NCI-H2029 (cell line): ENCODE results near the gene NELL1.

Experiments
- DNase-seq: peaks from one replicate; lab custom pipeline; 2025; lab: John Stamatoyannopoulos, UW

NELL1 gene

DNA sequence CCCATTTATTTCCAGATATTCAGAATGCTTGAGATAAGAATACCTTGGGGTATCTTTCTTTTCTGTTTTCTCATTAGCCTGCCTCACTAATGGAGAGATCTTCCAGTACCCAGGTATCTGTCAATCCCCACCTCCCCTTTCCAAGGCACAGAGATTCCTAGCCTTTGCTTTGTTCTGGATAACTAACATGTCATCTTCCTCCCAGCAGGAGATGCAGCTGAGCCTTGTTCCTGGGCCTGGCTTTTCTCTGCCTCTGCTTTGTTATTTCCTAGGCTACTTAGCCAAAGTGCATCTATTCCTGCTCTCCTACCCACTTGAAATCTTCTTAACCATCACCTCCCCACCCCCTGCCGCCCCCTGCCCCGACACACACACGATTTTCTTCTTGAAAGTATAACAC lies 297.1 kb downstream of the NELL1 start:
- DNase-seq: no peak

DNA sequence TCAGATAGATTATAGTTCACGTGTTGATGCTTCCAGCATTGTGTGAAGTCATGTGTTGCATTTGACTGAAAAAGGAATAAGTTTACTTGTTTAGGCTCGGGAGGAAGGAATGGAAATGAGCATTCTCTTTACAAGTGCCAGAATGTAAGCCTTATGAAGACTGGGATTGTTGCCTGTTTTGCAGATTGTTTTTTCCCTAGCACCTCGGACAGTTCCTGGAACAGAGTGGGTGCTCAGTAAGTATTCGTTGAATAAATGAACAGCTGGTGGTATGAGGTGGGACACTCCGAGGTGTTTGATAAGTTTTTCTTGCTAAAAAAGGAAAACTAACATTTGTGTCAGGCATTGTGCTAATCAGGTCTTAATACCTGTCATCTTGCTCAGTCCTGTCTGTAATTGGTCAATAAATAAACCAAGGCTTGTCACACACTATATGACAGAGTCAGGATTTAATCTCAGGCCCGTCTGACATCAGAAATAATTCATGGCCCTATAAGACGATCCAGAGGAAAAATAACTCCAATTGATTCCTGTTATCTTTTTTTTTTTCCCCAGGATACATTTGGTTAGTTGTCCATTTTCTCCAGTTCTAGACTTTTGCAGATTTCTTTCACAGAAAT lies 304.7 kb downstream of the NELL1 start:
- DNase-seq: no peak

DNA sequence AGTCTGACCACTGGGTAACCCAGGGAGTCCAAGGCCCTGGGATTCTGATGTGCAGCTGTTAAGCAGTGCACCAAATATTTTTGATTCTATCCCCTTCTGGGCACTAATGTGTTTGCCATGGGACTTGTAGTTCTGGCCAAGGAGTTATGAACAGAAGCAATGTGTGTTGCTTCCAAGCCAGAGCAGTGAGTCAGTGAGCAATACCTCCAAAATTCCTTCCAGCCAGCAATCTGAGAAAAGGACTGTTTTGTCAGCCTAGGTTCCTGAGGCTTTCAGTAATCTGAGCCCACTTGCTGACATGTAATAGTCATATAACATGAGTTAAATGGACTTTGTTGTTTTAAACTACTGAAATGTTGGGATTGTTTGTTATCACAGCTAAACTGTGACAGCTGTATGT lies 311.4 kb downstream of the NELL1 start:
- DNase-seq: no peak

DNA sequence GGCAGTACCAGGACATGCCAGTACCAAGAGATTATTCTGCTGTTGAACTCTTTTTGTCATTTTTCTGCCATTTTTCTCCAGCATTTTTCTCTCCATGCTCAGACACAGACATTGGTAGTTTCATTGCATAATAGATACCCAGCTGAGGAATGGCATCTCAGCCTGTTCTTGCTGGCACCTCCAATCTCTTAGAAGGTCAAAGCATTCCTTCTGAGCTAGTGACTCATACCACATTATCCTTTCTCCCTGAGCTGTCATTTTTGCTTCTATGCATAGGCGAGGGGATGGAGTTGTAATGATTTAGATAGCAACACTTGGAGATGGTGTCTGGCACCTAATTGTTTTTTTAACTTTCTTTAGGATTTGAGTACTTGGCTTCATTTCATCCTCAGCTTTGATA lies 321.1 kb downstream of the NELL1 start:
- DNase-seq: no peak

DNA sequence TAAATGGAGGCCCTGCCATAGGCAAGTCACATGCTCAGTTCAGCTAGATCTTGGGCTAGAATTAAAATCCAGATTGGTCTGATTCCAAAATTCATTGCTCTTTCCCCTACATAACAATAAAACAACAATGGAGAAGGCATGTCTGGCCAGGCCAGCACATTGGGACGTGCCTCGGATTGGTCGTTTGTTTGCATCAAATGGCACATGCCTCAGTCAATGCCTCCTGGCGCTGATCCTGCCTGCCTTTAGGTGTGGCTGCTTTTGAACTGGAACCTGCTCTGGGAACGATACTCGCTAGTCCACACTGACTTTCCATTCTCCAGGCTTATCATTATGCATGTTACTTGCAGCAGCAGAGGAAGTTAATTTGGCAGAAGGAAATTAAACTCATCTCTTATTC lies 322.1 kb downstream of the NELL1 start:
- no peak for DNase-seq

DNA sequence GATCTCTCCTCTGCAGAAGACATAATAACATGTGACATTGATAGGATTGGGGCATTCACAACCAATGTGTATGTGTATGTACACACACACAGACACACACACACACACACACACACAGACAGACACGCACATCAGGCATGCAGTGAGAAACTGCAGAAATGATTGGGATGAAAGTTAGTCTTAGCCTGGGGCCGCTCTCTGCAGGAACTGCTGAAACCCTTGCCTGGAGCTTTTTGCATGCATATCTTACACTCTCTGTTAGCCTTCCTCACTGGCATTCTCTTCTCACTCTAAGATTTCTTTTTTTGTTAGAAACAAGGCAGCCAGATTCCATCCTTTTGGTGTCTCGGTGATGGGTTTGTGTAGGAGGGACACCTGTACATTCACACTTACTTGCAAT lies 337.9 kb downstream of the NELL1 start:
- no peak for DNase-seq

DNA sequence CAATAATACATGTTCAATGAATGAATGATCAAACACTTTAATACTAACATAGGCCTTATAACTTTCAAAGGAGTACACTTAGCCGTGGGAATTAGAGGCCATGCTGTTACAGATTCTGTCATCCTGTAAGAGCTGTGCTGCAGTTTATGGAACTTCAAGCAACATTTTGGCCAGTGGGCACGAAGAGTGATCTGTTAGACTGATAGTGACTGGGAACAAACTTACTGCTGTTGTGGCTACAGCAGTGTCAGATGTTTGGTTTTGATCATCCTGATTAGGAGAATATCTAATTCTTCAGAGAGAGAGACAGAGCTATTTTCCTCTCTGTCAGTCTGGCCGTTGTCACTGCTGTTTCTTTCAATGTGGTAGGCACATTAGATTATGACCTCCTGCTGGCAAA lies 348.9 kb downstream of the NELL1 start:
- DNase-seq: no peak

DNA sequence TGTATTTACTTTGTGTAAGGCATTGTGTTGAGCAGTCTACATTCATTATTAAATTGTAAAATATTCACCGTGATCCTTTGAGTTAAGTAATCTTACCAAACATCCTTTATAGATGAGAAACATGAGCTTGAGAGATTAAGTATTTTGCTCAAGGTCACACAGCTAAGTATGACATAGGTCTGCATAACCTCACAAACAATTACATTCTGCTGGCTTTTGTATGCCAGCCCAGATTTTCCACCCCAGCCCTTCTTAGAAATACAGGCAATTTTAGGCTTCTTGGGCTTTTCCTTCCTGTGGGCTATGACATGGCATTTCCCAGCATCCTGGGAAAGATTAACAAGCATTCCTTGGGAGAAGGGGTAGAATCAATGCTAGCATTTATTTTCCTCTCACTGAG lies 357.3 kb downstream of the NELL1 start:
- DNase-seq: no peak

DNA sequence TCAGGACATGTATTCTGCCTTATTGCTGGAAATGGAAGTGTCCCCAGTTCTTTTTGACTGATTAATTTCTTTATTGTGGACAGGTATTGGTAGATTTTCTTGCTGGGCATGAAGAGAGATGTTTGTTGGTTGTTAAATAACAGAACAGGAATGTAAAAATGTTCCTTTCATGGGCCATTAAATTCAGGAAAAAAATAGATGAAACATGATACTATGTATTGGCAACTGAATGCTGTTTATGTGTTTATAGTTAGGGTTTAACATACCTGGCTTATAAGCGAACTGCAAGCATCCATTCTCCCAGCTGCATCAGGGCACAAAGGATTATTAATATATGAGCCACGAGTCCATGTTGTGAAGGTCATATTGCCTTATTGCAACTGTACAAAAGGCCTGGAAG lies 368.5 kb downstream of the NELL1 start:
- DNase-seq: peak; percentile 30

DNA sequence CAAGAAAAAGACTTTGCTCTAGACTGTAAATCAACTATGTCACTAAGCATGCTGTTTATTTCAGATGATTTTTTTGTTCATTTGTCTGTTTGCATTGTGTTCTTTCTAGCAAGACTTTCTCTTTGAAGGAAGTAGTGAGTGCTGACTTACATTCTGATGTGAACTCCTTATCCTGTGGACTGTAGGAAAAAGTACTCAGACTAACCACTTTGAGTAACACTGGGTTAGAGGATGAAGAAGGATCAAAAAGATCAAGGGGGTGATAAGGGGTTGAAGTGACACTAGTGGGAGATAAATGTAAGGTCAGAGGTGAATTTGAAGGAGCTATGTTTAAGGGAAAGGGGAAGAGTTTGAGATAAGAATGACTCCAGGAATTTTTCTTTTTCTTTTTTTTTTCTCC lies 369.4 kb downstream of the NELL1 start:
- DNase-seq: no peak

DNA sequence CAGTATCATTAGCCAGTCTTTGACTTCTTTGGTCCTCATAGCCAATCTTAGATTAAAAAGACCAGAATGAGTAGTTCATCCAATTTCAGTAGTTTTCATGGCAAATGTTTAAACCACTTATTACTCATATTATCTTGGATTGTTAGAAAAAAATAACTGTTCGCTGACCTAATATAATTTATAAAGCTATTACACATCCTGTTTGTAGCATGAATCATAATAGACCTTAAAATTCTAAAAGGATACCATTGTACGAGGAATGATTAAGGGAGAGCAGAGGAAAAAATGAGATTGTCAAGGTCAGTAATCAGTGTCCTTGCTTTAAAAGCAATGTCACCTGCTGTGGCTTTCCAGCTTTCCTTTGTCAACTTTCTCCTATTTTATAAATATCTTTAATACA lies 371.2 kb downstream of the NELL1 start:
- no peak for DNase-seq

DNA sequence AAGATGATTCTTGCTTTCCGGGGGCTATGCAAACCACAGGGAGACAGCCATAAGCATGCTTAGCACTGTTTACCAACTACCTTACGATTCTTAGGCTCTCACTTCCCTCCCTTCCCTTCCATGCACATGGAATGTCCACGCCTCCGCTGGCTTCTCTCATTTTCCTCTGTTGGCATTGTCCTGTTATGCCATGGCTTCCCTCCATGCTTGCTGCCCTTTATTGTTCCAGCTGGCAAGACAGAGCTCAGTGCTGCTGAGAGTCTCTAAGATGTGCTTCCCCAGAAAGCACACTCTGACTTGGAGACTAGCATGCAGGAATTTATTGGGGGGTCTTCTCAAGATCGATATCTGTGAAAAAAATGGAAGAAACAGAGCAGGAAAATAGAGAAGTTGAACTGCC lies 379.2 kb downstream of the NELL1 start:
- no peak for DNase-seq

DNA sequence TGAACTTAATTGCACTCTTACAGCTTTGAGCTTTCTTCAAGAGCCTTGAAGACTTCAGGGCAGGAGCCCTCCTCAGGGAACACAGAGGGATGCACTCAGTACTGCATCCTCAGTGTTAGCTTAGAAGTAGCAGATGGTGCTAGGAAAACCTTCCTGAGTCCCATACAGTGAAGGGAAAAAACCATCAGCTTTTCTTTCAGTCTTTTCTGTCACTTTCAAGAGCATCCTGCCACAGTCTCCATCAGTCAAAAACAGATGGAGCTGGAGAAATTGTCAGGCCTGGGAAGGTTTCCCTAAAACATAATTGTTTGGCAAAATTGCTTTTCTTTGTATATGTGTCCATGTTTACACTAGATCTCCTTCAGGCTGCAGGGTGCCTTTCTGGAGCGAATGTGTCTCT lies 384.1 kb downstream of the NELL1 start:
- no peak for DNase-seq

DNA sequence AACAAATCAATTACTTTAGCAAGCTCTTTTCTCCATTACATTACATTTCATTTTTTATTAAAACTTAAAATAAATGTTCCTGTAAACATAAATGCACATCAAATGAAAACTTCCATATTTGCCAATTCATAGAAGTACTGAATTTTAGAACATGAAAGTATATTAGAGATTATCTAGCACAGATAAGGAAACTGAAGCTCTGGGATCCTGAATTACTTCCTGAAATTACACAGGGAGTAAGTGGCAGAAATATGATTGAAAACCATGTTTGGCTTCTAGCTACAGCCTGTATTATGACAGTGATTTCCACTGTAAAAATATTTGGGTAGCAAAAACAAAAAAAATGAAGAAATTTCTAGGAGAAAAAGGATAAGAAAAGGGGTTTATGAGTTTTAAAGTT lies 387.3 kb downstream of the NELL1 start:
- DNase-seq: no peak

DNA sequence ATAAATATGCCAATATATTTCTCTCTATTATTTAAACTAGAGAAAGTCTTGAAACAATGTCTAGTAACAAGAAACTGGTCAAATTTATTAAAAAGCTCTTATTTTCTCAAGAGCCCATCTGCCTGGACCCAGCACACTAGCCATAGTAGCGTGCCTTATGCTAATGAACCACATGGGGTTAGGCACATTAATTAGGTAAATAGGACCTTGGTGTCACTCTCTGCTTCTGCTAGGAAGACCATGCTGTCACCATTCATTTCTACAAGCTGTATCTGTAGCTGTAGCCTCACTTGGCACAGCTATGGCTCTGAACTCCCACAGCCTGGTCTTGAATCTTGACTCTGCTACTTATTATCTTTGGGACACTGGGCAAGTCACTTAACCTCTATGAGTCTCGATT lies 390.5 kb downstream of the NELL1 start:
- DNase-seq: no peak

DNA sequence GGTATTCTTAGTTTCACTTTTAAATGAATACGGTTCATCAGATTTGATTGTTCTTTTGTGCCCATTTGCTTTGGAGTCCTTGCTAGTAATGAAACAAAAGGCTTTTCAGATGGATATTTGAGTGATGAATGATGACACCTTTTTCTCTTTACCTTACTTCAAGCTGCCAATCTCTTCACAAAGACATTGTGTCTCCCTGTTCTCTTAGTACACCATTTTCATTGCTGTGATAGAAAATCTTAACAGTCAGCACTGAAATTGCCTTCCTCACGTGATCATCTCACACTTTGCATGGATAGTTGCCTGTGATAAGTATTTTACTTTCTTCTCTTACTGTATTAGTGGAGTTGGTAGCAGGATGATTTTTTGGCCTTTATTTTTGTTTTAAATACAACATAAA lies 396.6 kb downstream of the NELL1 start:
- no peak for DNase-seq

DNA sequence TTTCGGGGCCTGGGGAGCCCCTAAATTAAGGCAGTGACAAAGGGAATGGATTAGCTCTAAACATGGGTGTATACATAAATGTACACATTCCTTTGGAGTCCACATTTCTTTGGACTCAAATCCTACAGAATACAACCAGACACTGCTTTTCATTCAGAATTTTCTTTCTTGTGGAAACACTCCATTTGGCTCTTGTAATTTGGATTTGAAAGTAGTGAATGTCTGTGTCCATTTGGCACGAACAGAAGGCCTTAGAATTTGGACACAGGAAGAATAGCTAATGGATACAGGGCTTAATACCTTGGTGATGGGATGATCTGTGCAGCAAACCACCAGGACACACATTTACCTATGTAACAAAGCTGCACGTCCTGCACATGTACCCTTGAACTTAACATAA lies 399.5 kb downstream of the NELL1 start:
- DNase-seq: no peak

DNA sequence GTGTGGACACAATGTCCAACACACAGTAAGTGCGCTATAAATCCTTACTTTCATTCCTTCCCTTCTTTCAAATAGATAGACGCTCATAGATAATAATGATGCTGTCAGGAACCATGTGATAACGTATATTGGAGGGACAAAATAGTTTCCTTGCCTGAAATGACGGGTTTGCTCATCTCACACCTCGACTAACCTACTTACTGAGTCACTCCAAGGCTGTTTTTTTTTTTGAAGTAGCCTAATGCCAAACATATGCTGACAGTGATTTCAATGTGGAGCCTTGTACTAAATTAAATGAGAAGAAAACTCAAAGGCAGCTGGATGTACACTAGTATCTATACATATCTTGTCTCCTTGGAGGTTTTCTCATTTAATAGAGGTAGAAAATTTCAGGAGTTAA lies 400.5 kb downstream of the NELL1 start:
- no peak for DNase-seq

DNA sequence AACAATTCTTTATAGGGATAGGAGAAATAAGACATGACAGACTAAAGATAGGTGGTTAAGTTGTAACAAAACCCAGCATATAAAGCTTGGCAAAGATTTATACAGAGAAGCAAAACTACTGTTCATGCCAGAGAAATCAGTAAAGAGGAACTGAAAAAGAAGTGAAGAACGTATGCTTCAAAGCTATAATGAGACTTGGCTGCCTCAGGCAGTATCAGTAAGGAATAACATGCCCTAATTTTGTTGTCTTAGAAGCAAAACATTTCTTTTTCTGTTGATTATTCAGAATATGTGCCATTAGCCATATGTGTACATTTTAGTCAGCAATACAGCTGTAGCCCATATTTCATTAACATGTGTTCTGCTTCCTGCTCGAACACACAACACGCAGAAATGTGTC lies 403.2 kb downstream of the NELL1 start:
- no peak for DNase-seq

DNA sequence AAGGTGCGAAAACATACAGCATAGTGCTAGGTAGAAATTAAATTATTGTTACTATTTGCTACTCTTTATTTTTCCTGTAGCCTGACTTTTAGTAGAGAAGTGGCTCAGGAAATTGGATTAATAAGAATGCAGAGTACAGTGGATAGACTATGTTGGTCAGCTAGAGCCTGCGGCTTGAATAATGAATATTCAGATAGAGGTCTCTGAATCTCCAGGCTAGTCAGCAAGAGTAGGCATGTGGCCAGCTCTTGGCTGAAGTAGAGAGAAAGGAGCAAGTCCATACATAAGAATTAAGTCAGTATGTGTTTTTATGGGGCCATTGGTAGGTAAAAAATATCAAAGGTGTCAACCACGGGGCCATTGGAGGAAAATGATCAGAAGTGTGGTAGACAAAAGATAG lies 413.5 kb downstream of the NELL1 start:
- DNase-seq: no peak

DNA sequence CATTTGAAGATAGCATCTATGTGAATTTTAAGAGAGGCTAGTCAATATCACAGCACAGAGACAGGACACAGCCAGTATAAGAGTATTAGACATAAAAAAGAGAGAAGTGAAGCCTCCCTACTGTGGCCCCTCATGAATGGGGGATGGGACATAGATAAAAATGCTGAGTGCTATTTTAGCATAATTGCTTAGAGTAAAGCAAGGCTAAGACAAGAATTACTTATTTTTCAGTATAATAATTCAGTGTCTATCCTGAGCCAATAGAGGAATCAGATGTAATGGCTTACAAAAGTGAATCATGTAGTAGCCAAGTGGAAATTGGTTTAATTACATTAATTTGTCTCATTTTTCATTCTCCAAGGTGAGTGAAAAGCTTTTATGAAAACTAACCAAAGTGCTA lies 419.5 kb downstream of the NELL1 start:
- no peak for DNase-seq

DNA sequence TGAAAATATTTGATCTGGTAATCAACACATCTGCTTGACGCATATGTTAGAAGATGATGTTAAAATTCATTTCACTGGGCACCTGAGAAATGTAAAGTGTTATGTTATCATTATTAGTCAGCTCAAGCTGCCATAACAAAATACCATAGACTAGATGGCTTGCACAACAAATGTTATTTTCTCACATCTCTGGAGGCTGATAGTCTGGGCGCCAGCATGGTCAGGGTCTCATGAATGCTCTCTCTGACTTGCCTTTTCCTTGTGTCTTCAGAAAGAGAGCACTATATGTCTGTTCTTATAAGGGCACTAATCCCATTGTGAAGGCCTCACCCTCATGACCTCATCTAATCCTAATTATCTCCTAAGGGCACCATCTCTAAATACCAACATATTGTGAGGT lies 435.3 kb downstream of the NELL1 start:
- no peak for DNase-seq

DNA sequence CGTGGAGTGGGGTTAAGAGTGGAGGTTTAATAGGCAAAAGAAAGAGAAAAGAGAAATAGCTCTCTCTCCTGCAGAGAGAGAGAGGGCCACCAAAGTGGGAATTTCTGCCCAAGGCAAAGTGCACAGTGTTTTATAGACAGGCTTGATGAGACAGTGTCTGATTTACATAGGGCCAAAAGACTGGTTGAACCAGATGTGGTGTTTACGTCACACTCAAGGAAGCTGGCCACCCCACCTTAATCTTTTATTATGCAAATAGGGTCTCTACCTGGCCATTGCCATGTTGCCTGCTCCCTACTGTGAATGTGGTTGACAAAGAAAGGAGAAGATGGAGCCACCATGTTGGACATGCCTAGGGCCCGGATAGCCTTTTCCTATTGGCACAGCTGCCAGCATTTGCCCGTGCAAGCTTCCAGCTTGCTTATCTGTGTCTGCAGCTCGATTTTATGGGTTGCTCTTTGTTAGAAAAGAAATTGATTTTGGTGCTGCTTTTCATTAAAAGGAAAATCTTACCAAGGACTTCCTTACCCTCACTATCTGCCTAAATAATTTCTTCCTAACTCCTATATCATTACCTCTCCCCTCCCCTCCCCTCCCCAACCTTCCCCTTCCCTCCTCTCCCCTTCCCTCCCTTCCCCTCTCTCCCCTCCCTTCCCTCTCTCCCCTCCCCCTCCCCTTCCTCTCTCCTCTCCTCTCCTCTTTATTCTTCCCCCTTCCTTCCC lies 436.0 kb downstream of the NELL1 start:
- no peak for DNase-seq

DNA sequence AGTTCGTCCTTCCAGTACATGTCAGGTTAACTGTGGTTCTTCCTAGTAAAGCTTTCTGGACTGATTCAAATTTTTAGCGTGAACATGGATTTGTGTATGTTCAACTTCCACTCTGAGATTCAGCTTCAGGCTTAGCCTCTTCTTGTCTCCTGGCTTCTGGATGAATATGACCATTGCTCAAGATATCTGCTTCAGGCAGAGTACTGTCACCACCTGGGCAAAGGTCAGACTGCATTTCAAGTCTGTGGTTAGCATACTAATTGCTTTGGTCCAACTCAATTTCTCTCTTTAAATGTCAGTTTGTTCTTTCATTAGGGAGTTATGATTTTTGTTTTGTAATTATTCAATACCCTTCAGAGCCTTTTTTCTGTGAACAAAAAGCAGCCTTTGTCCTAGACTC lies 440.0 kb downstream of the NELL1 start:
- DNase-seq: no peak
